BJ (cell line): ENCODE measurements around the gene DEPDC1B. TPM values are rescaled to one million over a fixed set of nuclear protein-coding genes. Genes with fewer than 3 reads are reported as not detected.
A peak's percentile ranks its signal among the peaks of the same experiment; 100 is the strongest.

Source experiments
- CTCF ChIA-PET: fragments of 350-600 bp; formaldehyde crosslinking; extraction: SDS; loops from one replicate; lab custom pipeline; 2021; ENCODE audit warnings: antibody characterized with exemption, inconsistent platforms; lab: Yijun Ruan, JAX
- POLR2A ChIA-PET: fragments of 300-600 bp; sonication (Branson Sonifier 250); formaldehyde crosslinking; extraction: SDS; loops from one replicate; lab custom pipeline; 2021; ENCODE audit warnings: antibody characterized with exemption; lab: Charles Lee
- DNase-seq: peaks from one replicate; pipeline ENCODE4 v3.0.0-alpha.2; 2011; ENCODE audit warnings: low read depth
- H3K27me3 ChIP-seq: 2 replicates; pipeline ENCODE4 v1.6.0; 2011; ENCODE audit warnings: low read length; ENCODE audit not compliant: control insufficient read depth, insufficient read depth
- H3K36me3 ChIP-seq: 2 replicates; pipeline ENCODE4 v1.5.1; 2011; ENCODE audit warnings: low read length; ENCODE audit not compliant: control insufficient read depth, insufficient read depth
- H3K4me3 ChIP-seq: 2 replicates; pipeline ENCODE4 v1.5.1; 2011; ENCODE audit warnings: low read depth, mild to moderate bottlenecking, control low read depth, low read length
- polyA plus RNA-seq: library from polyadenylated mRNA; depleted of rRNA; stranded (reverse); fragments of >200 nt; gene quantifications from 2 replicates; pipeline ENCODE4 v1.2.3, GENCODE V29; 2011
- TF ChIP-seq, protein P1 (sequence below): IDR thresholded peaks from 2 replicates; pipeline ENCODE4 v1.5.1; 2011; ENCODE audit warnings: low read depth, mild to moderate bottlenecking, control low read depth, inconsistent platforms, low read length, moderate library complexity; ENCODE audit not compliant: insufficient read depth

Gene DEPDC1B
- polyA plus RNA-seq, 1 experiment = 6.5 TPM

DNA sequence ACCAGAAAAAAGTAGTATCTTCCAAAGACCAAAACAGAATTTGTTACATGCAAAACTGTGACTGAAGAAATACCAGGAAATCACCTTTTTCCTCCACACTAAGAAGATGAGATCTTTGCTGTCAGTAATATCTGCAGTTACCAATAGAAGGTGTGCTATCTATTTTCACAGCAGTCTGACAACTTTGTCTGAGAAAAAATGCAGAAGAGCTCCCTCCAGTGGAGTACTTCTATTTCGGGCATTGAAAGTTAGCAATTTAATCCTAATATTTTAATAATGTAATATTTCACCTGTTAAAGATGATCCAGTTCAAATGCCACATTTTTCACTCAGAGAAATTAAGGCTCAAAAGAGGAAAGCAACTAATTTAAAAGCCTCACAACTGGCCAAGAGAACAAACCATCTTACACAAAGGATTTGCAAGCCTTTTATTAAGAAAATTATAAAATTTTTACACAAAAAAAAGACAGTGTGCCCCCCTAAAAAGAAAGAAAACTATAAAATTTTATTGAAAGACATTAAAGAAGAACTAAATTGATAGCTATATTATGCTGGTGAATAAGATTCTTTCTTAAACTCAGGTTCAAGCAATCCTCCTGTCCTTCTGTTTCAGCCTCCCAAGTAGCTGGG, 50.6 kb downstream of the DEPDC1B start:
- H3K36me3 ChIP-seq = no peaks in the 10 kb centered on the region

DNA sequence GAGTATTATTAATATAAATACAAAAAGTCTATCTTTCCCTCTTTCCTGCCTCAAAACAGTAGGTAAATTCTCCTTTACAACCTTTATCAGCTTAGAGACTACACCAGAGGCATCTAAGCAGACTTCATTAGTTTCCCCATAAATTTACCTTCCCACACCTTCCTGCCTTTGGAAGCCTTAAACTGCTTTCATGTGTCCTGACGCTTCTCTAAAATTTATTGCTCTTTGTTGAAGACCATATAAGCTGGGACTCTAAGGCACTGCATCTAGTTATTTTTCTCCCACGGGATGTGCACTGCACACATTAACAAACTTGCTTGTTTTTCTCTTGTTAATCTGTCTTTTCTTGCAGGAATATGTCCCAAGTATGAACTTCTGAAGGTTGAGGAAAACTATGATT, 51.8 kb downstream of the DEPDC1B start:
- Histone ChIP-seq H3K27me3 (no peaks in the 10 kb centered on the region), H3K36me3 (no peaks in the 10 kb centered on the region), H3K4me3 (no peak overlapping the region)
- no peak for DNase-seq
- TF ChIP-seq, protein P1, sequence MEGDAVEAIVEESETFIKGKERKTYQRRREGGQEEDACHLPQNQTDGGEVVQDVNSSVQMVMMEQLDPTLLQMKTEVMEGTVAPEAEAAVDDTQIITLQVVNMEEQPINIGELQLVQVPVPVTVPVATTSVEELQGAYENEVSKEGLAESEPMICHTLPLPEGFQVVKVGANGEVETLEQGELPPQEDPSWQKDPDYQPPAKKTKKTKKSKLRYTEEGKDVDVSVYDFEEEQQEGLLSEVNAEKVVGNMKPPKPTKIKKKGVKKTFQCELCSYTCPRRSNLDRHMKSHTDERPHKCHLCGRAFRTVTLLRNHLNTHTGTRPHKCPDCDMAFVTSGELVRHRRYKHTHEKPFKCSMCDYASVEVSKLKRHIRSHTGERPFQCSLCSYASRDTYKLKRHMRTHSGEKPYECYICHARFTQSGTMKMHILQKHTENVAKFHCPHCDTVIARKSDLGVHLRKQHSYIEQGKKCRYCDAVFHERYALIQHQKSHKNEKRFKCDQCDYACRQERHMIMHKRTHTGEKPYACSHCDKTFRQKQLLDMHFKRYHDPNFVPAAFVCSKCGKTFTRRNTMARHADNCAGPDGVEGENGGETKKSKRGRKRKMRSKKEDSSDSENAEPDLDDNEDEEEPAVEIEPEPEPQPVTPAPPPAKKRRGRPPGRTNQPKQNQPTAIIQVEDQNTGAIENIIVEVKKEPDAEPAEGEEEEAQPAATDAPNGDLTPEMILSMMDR = no peak
- ChIA-PET POLR2A (no interaction called here), CTCF (interaction anchor here (0.6 kb wide), 1 partner anchor 363 kb away, joined by 3 read pairs; no protein-coding TSS in a partner anchor)

More for the DNA sequence above, 50.6 kb downstream of the DEPDC1B start:
- Histone ChIP-seq H3K27me3 (no peaks in the 10 kb centered on the region), H3K4me3 (no peak overlapping the region)
- no peak for DNase-seq
- ChIA-PET CTCF (interaction anchor here (0.6 to 1.9 kb wide), 10 partner anchors 10 to 839 kb away, joined by 3 to 14 read pairs (median 4); no protein-coding TSS in a partner anchor), POLR2A (no interaction called here)
- TF ChIP-seq, protein P1 = peak; percentile 74

DNA sequence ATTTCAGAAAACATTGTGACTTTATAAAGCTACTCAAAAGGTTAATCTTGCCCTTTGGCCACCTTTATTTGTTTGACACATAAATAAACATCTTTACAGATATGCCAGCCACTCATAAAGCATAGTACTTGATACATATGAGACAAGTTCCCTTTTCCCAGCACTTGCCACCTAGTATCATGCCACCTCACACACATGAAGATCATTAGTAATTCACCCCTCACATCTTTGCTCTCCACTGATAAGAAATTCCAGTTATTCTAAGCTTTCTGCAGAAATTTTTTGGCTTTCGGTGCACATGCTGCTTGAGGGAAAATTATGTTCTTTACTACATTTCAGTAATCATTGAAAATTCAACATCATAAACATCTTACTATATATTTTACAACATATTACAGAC, 59.1 kb downstream of the DEPDC1B start:
- ChIA-PET CTCF (interaction anchor here (1.0 to 1.5 kb wide), 2 partner anchors 11 to 281 kb away, joined by 4 read pairs; no protein-coding TSS in a partner anchor), POLR2A (no interaction called here)
- TF ChIP-seq, protein P1 = no peak
- no peak for DNase-seq
- H3K4me3 ChIP-seq = no peak overlapping the region
- no peaks in the 10 kb centered on the region for H3K36me3 ChIP-seq
- no peaks in the 10 kb centered on the region for H3K27me3 ChIP-seq

DNA sequence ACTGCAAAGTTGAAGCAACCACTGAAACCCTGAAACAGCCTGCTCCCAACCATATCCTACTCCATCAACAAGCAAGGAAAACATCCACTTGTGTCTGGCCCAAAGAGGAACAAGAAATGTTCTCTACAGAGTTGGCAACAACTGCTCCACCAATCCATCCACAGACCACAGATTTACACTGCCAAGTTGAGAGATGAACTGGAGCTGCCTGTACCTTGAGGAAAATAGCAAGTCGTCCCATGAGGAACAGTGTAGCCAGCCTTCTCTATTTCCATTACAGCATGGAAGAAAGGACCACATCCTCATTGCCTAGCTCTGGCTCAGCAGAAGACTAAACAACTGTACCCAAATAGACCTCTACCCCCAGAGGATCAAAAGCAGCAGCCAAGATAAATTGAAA, 60.4 kb downstream of the DEPDC1B start:
- Histone ChIP-seq H3K27me3 (no peaks in the 10 kb centered on the region), H3K36me3 (no peaks in the 10 kb centered on the region), H3K4me3 (no peak overlapping the region)
- no peak for DNase-seq
- ChIA-PET CTCF (no interaction called here), POLR2A (no interaction called here)
- TF ChIP-seq, protein P1 = no peak

DNA sequence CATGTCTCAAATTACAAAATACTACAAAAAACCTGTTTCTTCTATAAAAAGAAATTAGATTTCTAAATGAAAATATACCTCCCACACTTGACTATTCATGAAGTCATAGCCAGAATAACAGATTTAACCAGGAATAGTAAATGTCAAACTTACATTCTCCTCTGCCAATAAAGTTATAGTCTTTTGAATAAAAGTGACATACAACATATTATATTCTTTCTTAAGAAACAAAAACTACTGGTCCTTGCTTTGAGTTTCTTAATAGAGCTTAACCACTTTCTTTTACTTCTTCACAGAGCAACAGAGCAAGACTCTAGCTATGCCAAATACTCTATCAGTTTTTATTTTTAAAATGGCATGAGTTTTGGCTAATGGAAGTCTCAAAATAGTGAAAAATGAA, 61.7 kb downstream of the DEPDC1B start:
- Histone ChIP-seq H3K36me3 (no peaks in the 10 kb centered on the region), H3K4me3 (no peak overlapping the region), H3K27me3 (no peaks in the 10 kb centered on the region)
- TF ChIP-seq, protein P1 = no peak
- CTCF ChIA-PET = interaction anchor here (1.5 kb wide), 1 partner anchor 11 kb away, joined by 3 read pairs; no protein-coding TSS in a partner anchor
- DNase-seq = no peak
- POLR2A ChIA-PET = no interaction called here
